Activated CD4-positive, CD25-positive, alpha-beta regulatory T cell treated with anti-CD3 and anti-CD28 coated beads, Interleukin-2, amount 50 U/mL, for 24 hours (primary cell): Measurements from ENCODE around the gene LGALS1.

Source experiments
- ATAC-seq, 2 donors: fragments of 150-1000 bp; cut with Tn5 transposase; one replicate each; pipeline ENCODE4 v1.10.0; 2021; ENCODE audit warnings: mild to moderate bottlenecking in 1 of 2, moderate library complexity in 1 of 2

LGALS1 gene

DNA sequence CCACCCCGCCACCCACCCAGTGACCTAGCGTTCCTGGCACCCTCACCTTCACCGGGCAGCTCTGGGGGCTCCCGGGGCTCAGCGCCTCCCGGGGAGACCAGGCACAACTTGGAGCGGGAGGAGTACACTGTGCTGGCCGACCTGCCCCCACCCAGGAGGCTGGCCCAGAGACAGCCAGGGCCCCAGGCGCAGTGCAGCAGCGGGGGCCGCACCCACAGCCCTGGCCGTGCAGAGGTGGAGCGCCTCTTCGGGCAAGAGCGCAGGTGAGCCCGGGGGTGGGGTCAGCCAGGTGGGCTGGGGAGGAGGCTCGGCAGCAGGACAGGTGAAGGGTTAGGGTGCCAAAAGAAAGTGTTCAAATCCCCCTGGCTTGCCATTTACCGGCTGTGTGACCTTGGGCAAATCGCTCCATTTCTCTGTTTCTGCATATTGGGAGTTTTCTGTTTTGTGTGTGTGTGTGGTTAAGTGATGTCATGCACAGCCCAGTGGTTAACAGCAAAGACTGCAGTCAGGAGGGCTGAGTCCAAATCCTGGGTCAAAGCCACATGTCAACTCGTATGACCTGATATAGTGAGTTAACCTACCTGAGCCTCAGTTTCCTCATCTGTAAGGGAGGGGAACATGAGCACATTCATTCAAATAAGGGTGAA, 50.9 kb downstream of the LGALS1 start:
- ATAC-seq: no peak

DNA sequence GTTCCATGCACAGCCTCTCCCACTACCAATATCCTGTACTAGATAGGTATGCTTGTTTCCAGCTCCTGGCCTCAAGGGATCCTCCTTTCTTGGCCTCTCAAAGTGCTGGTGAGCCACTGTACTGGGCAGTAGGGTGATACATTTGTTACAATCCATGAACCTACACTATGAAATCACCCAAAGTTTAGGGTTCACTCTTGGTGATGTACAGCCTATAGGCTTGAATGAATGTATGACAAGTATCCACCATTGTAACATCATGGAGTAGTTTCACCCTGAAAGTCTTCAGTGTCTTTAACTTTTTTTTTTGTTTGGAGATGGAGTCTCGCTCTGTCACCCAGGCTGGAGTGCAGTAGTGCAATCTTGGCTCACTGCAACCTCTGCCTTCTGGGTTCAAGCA, 53.2 kb downstream of the LGALS1 start:
- no peak for ATAC-seq
